ENCODE results near the gene LBX1.
"Not testable (repeated sequence)": the region's sequence is repeated elsewhere in the genome, so short reads cannot be mapped to it uniquely, and the experiment has no call there.

The LBX1 gene

DNA sequence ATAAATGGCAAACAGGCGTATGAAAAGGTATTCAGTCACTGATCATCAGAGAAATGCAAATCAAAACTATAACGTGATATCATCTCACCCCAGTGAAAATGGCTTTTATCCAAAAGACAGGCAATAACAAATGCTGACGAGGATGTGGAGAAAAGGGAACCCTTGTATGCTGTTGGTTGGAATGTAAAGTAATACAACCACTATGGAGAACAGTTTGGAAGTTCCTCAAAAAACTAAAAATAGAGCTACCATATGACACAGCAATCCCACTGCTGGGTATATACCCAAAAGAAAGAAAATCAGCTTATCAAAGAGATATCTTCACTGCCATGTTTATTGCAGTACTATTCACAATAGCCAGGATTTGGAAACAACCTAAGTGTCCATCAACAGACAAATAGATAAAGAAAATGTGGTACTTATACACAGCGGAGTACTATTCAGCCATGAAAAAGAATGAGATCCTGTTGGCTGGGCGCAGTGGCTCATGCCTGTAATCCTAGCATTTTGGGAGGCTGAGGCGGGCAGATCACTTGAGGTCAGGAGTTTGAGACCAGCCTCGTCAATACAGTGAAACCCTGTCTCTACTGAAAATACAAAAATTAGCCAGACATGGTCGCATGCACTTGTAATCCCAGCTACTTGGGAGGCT, 30.8 kb downstream of the LBX1 start:
- DNase-seq = not testable (repeated sequence)

DNA sequence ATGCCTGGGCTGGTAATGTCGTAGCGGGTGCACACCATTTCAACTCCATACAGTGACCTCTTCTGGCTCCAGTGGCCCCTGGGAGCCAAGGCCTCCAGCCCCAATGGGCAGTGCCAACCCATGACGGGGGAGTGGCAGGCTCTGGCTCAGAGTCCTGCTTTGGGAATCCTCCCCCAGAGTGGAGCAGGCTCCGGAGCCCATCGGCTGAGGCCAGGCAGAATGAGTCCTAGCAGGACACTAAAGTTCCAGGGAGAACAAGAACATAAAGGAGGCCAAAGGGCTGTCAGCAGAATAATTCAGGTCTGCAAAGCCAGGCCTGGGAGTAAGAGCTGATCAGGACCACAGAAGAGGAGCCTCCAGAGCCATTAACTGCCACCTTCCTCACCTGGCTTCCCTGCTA, 33.3 kb downstream of the LBX1 start:
- DNase-seq = no peak

DNA sequence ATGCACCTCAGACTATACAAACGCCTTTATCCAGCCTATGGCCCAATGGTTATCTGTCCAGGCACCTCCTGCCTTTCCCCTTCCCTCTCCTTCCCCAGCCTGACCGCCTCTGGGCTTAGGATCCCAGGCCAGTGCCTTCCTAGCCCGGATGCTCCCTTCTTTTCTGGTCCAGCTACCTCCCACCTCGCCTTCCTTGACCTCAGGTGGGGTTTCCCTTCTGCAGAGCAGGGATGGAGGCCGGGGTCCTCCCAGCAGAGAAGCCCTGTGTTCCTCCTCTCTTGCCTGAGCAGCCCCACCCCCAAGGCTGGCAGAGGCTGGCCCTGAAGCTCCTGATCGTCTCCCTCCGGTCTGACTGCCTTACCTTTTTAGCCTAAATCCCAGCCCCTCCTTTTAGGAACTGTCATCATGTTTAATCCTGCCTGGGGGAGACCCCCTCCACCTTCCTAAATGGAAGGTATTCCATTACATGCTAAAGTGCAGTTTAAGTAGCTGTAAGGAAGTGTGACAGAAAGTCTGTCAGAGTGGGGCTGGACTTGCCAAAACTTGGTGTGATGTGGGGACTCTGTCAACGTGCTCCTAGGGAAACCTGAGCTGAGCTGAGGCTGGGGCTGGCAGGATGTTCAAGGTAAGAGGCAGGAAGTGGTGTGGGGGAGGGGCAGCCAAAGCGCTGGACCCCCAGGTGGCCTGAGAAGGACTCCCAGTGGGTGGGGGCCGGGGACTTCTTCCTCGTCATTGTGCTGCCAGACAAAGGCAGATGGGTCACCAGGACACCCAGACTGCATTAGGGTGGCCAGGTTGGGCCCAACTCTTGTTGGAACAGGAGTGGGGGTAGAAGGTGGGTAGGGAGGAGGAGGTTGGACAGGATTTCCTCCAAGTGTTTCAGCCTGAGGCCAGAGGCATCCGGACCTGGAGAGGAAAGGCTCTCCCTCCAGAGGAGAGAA, 39.5 kb downstream of the LBX1 start:
- peak; percentile 57 for DNase-seq

DNA sequence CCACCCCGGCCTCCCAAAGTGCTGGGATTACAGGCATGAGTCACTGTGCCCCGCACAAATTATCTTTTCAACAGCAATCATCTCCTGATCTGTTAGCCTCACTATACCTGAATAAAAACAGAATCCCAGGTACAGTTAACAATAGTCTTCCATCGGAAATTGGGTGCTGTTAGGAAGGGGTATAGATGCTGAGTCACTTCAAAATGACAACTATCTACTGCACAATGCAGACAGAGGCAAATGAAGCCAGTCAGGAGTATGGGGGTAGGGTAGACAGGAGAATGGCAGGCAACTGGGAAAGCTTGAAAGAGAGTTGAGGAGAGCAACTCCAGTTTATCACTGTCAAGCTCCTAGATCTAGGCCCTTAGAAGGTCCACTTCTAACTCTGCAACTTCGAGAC, 40.3 kb downstream of the LBX1 start:
- no peak for DNase-seq

DNA sequence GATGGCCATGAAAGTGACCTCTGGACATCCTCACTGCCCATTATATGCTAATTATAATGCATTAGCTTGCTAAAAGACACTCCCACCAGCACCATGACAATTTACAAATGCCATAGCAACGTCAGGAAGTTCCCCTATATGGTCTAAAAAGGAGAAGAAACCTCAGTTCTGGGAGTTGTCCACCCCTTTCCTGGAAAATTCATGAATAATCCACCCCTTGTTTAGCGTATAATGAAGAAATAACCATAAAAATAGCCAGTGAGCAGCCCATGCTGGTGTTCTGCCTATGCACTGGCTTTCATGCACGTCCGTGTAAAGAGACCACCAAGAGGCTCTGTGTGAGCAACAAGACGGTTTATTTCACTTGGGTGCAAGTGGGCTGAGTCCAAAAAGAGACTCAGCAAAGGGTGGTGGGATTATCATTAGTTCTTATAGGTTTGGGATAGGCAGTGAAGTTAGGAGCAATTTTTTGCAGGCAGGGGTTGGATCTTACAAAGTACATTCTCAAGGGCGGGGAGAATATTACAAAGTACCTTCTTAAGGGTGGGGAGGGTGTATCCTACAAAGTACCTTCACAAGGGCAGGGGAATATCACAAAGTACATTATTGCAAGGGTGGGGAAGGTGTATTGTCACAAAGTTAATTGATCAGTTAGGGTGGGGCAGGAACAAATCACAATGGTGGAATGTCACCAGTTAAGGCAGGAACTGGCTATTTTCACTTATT, 45.6 kb downstream of the LBX1 start:
- no peak for DNase-seq

DNA sequence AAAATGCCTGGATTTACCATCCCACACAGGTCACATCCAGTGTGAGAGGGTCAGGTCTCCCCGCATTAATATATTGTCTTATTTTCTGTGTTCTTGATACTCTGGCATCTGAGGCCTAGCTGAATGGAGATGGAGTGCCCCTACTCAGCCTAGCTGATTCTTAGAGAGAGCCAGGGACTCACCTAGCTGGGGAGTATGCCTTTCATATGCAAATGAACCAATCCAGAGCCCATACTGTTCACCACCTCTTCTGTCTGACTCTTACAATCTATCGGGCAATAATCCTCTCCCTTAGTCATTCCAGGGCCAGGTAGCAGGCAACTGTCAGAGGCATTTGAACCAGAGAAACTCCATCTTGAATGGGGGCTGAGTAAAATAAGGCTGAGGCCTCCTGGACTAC, 46.3 kb downstream of the LBX1 start:
- DNase-seq = no peak
